CD4-positive, alpha-beta T cell treated with Interleukin-17A for 4 hours (primary cell): Measurements from ENCODE around the gene EDC3.
"Not testable (repeated sequence)": the region's sequence is repeated elsewhere in the genome, so short reads cannot be mapped to it uniquely, and the experiment has no call there.

Experiments
- DNase-seq: peaks from one replicate; pipeline ENCODE4 v3.0.0-alpha.2; 2020; ENCODE audit warnings: mixed read lengths

Gene EDC3

GRCh38 chr15:74605795-74606150 is 90.1 kb downstream of the EDC3 start:
- DNase-seq: no peak

DNA sequence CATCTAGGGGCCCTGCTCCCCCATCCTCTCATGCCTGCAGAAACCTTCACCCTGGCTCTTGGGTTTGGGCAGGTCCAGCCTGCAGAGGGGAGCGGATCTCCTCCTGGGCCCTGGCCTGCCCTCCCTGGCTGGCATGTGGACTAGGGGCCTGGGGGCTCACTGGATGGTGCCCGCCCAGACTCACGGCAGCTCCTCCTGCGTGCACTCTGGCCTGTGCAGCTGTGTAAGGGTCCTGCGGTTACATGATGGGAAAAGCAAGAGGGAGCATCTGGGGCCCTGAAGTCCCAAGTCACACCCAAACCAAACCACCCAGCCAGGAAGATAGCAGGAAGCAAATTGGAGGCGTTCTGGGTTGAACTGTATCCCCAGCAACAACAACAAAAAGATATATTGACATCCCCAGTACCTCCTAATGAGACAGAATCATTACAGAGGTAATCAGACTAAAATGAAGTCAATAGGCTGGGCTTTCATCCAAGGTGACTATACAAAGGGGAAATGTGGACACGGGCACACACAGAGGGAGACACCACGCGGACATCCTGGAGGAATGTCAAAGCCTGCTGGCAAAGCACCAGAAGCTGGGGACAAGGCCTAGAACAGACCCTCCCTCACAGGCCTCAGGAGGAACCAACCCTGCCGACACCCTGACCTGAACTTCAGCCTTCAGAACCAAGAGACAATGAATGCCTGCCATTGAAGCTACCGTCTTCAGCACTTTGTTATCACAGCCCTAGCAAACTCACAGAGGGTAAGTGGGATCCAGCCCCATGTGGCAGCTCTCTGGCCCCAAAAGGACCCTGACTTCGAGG is 90.6 kb downstream of the EDC3 start:
- no peak for DNase-seq

DNA sequence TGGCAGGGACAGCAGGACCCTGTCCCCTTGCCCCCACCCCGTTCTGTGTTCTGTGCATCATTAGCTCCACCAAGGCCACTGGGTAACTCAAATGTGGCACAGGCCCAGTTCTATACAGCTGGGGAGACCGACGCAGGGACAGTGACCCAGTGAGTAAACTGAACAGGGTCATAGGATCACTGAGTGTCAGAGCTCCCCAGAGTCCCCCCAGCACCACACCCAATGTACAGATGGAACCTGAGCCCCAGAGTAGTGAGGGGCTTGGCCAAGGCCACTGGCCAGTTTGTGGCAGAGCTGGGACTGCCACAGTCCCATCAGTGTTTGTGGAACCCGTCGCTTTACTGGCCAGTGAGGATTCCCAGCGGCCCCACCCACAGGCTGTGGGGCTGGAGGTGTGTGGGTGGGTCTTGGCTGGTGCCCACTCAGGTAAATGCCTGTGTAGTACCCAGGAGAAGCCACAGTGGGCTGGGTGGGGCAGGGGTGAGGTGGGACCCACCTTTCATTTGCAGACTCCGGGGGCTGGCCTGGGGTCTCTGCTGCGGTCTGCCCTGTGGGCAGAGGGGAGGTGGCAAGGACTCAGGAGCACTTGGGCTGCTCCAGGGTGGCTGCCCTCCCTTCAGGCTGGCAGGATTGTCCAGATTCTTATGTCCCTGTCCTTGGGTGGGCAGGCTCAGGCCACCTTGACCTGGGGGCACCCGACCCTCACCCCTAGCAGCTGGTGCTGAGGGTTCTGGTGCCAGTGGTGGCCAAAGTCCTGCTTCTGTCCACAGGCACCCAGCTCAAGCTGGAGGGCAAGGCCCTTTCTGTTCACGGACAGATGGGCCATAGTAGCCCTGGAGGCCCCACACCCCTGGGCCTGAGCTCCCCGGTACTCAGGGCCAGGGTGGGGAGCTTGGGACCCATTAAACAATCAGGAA is 91.8 kb downstream of the EDC3 start:
- no peak for DNase-seq

DNA sequence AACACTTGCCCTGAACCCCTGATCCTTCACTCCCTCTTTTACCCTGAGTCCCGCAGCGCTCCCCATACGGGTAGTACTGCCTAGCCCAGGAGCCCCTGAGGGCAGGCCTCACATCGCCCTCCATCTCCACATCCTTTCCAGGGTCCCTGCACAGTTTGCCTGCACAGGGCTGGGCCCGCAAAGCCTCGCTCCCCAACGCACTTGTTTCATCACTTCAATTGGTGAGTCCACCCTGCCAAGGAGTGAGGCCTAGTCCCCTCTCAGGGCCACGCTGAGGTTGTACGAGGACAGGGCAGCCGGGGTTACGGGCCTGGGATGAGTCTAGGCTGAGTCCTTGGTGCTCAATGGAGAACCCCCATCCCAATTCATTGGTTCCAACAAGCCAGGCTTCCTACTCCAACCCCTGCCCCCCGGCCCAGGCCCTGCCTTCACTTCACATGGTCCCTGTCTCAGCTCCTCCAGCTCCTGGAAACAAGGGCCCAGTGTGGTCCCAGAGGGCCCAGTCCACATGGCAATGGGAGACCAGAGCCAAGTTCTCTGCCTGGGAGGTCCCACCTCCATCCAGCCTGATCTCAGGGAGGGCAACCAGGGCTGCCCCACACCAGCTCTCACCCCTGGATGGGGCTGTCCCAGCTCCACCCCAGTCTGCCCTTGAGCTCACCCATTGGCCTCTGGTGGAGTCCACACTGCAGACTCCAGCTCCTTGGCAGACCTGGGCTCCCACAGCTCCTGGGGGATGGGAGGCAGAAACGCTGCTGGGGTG is 92.6 kb downstream of the EDC3 start:
- DNase-seq: no peak

GRCh38 chr15:74599156-74599555 is 96.7 kb downstream of the EDC3 start:
- DNase-seq: no peak

- peak; percentile 88 for DNase-seq
Measured at GRCh38 chr15:74598126-74598842, 97.5 kb downstream of the EDC3 start.

DNA sequence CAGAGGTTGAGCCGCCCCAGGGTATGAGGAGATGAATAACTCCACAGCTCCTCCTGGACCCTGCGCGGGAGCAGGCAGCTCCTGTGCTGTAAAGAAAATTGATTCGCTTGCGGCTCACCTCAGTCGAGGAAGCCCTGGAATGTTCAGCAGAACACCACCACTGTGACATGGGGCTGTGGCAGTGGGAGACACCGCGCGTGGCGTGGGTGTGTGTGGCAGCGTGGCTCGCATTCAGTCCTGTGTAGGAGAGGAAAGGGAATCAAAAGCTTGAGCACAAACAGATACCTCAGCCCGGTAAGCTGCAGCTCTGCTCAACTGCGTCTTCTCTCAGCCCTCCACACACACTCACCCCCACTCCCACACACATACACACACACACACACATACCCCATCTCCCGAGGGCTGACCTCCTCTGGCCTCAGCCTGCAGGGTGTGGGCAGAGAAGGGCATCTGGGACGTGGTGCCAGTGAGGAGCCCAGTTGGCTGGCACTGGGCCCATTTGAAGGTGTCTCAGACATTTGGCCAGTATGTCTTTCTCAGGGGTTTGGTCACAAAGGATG is 98.6 kb downstream of the EDC3 start:
- not testable (repeated sequence) for DNase-seq

GRCh38 chr15:74596736-74597135 is 99.1 kb downstream of the EDC3 start:
- DNase-seq: not testable (repeated sequence)

DNA sequence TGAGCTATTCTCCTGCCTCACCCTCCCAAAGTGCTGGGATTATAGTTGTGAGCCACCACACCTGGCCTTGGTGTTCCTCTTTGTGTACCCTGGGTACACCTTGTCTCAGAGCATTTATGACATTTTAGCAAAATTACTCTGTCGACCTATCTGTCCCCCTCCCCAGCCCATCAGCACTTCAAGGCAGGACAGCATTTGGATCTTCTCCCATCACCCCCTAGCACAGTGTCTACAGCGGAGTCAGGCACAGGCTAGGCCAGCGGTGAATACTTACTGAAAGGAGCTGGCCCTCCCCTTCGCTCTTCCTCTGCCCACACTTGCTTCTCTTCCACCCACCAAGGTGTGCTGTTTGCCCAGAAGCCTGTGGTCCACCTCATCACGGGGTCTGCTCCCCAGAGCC is 100.6 kb downstream of the EDC3 start:
- DNase-seq: no peak

- no peak for DNase-seq
Measured at GRCh38 chr15:74594455-74594854, 101.4 kb downstream of the EDC3 start.

DNA sequence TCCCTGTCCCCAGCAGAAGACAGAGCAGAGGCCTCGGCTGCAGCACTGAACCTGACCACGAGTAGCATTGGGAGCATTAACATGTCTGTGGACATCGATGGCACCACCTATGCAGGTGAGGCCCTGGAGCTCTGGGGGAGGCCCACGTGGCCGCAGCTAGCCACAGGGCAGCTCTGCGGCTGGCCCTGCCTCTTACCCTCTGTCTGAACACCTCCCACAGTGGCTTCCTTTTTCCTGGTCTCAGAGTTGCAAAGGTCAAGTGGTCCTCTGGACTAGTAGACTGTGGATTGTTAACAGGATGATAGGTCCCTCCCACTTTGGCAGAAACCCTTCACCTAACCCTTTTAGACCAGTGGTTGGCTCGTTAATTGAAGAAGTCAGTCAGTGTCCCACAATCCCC is 102.7 kb downstream of the EDC3 start:
- no peak for DNase-seq

GRCh38 chr15:74592222-74592621 is 103.6 kb downstream of the EDC3 start:
- DNase-seq: no peak

GRCh38 chr15:74589826-74590225 is 106.0 kb downstream of the EDC3 start:
- DNase-seq: no peak

DNA sequence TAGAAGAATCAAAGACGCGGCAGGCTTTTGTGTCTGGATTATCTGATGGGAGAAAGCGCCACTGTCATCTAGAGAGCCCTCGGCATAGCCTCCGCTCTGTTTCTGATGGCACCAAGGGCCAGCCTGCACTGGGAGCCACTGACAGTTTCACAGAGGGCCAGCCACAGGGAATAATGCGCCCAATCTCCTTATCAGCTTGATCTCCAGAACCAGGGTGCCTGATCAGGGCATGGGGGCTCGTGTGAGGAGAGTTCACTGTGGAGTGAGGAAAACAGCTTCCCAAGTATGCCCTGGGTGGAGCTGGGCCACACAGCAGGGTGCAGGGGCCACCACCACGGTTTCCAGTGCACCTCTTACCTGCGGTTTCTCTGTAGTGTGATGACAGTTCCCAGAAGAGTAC is 110.0 kb downstream of the EDC3 start:
- DNase-seq: no peak

GRCh38 chr15:74585191-74585590 is 110.6 kb downstream of the EDC3 start:
- no peak for DNase-seq

DNA sequence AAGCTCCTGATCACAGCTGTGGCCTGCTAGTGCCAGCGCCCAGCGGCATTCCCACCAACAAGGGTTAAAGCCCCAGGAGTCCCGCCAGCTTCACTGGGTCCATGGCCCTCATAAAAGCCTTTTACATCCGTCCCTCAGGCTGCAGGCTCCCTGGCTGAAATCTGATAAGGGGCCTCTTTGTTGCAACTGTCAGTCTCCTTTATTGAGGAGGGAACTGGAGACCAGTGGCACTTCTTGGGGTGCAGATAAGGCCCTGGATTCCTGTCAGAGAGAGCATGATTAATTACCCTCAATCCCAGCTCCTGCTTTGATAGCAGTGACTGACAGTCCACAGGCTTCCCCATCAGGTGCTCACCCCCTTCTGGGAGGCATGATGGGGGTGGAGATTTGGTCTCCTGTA is 111.0 kb downstream of the EDC3 start:
- no peak for DNase-seq

GRCh38 chr15:74584204-74584603 is 111.6 kb downstream of the EDC3 start:
- no peak for DNase-seq
